ENCODE data around the gene ZNF19. TPM values are rescaled to one million over a fixed set of nuclear protein-coding genes. Genes with fewer than 3 reads are reported as not detected.

Gene ZNF19
- total and polyA plus RNA-seq, 2 of the 8 experiments (the other 6 are each of a cell fraction or from before 2014, with no cell fraction given): 1.5 to 3.5 TPM

- Histone ChIP-seq H3K27ac (ENCODE audit: low read depth, low read length) (no peak overlapping the region), H3K56ac (replicated peaks; ENCODE audit: insufficient read length, low read depth, low read length) (no peak overlapping the region), H2BK12ac (ENCODE audit: low read depth, low read length) (no peak overlapping the region), H3K27me3 (replicated peaks in 1 of 4; ENCODE audit: control insufficient read depth in 3 of 4, extremely low read depth in 1 of 4, insufficient read depth in 3 of 4, low read length in 3 of 4) (no peaks in the 10 kb centered on the region), H2AK5ac (ENCODE audit: low read depth, low read length) (no peak overlapping the region), H3K23ac (ENCODE audit: insufficient read length) (no peak overlapping the region), H3K79me1 (ENCODE audit: low read depth, low read length) (no peaks in the 10 kb centered on the region), H3K14ac (ENCODE audit: insufficient read length) (no peak overlapping the region), H2BK20ac (ENCODE audit: low read length) (no peak overlapping the region), H4K8ac (ENCODE audit: extremely low read depth, insufficient read depth, low read length) (no peak overlapping the region), H4K5ac (ENCODE audit: insufficient read length, low read depth, low read length) (no peak overlapping the region), H3K4ac (replicated peaks; ENCODE audit: insufficient read length, low read depth, low read length) (no peak overlapping the region), H2BK120ac (replicated peaks; ENCODE audit: low read depth, low read length) (no peak overlapping the region), H4K20me1 (replicated peaks in 1 of 2; ENCODE audit: control insufficient read depth in 1 of 2, insufficient read depth in 2 of 2, low read length in 2 of 2) (no peaks in the 10 kb centered on the region), H3K4me2 (ENCODE audit: insufficient read depth in 1 of 2, low read depth in 2 of 2, low read length in 2 of 2) (no peak overlapping the region), H3K9ac (replicated peaks in 1 of 4; ENCODE audit: extremely low read depth in 1 of 4, low read depth in 3 of 4, low read length in 3 of 4) (no peak overlapping the region), H3K9me3 (ENCODE audit: insufficient read depth in 2 of 2, low read depth in 1 of 2, low read length in 1 of 2) (0 out of 4 replicates have a peak, but pooled peaks cover 0 to 2% of the 10 kb centered on the region in 2 experiments), H3K79me2 (ENCODE audit: control insufficient read depth in 1 of 2, insufficient read depth in 2 of 2, low read length in 2 of 2) (no peaks in the 10 kb centered on the region), H2BK5ac (ENCODE audit: low read depth, low read length) (no peak overlapping the region), H2AFZ (ENCODE audit: low read length) (no peak overlapping the region), H3K4me1 (replicated peaks in 1 of 4; ENCODE audit: control insufficient read depth in 3 of 4, insufficient read depth in 4 of 4, low read length in 3 of 4) (no peaks in the 10 kb centered on the region), H3K36me3 (ENCODE audit: control insufficient read depth in 2 of 4, insufficient read depth in 4 of 4, low read length in 3 of 4) (no peaks in the 10 kb centered on the region), H3K4me3 (ENCODE audit: extremely low read depth in 1 of 4, insufficient read depth in 2 of 4, low read depth in 3 of 4, low read length in 4 of 4) (no peak overlapping the region), H3K18ac (ENCODE audit: extremely low read depth, low read length) (no peak overlapping the region), H2BK15ac (ENCODE audit: low read length) (no peak overlapping the region), H4K91ac (replicated peaks; ENCODE audit: insufficient read length, low read length) (no peak overlapping the region), H3K23me2 (ENCODE audit: low read depth, low read length) (no peaks in the 10 kb centered on the region)
- WGBS, 2 experiments (ENCODE audit: extremely low coverage in 1 of 2, insufficient coverage in 1 of 2, insufficient read length in 1 of 2, insufficient replicate concordance in 2 of 2, low coverage in 1 of 2, low lambda C conversion rate in 2 of 2, missing lambda C conversion rate in 1 of 2): 67% methylated on average over 1 of the region's 1 CpG; no CpG with 5 or more reads in 1 of the 2 experiments
- no peak for TF ChIP-seq TAF1 (IDR thresholded peaks at IDR 0.05; ENCODE audit: low read depth, low read length)
- no peak for TF ChIP-seq KDM4A (IDR thresholded peaks at IDR 0.05; ENCODE audit: low read depth, low read length, severe bottlenecking)
- TF ChIP-seq CHD2 (IDR thresholded peaks at IDR 0.05; ENCODE audit: low read length): no peak
- TF ChIP-seq CREB1 (IDR thresholded peaks at IDR 0.05): no peak
- TF ChIP-seq EGR1 (IDR thresholded peaks at IDR 0.05; ENCODE audit: borderline replicate concordance, low read depth, low read length): no peak
- ChIA-PET POLR2A (ENCODE audit: partially characterized antibody) (no interaction called here), CTCF (ENCODE audit: partially characterized antibody) (no interaction called here)
- FAIRE-seq: no peak
- DNase-seq (ENCODE audit: low read depth in 1 of 2, low spot score in 2 of 2): no peak
Measured at GRCh38 chr16:71507061-71507460, 17.9 kb upstream of the ZNF19 start.

All from H1 (cell line).